IMR-90 (cell line): ENCODE data around the gene KCNJ2. TPM values are rescaled to one million over a fixed set of nuclear protein-coding genes. Genes with fewer than 3 reads are reported as not detected.

Experiments
- ATAC-seq: fragments of 200-7000 bp; cut with Tn5 transposase; 2 replicates; pipeline ENCODE4 v1.9.1; 2020; ENCODE audit warnings: low read depth, mild to moderate bottlenecking, moderate library complexity
- BruUV-seq: library from RNA; stranded (reverse); fragments of 400-500 nt; replicated peaks from 2 replicates; lab custom pipeline; 2021; lab: Mats Ljungman, UMichigan
- CTCF ChIA-PET: fragments of 300-600 bp; formaldehyde crosslinking; extraction: SDS; loops from one replicate; lab custom pipeline; 2021; ENCODE audit warnings: antibody characterized with exemption; lab: Yijun Ruan, JAX
- POLR2A ChIA-PET: fragments of 300-600 bp; sonication (Branson Sonifier 250); formaldehyde crosslinking; loops from one replicate; lab custom pipeline; 2022; ENCODE audit warnings: antibody characterized with exemption; ENCODE audit not compliant: unreplicated experiment; lab: Charles Lee
- DNase-seq: peaks from one replicate; pipeline ENCODE4 v3.0.0; 2013
- H2AFZ ChIP-seq: replicated peaks from 2 replicates; pipeline ENCODE3; 2013; ENCODE audit warnings: low read length, mild to moderate bottlenecking; ENCODE audit not compliant: poor library complexity
- H2AK5ac ChIP-seq: 2 replicates; pipeline ENCODE4 v1.6.1; 2013; ENCODE audit warnings: low read depth, low read length, inconsistent platforms
- H2AK9ac ChIP-seq: replicated peaks from 2 replicates; pipeline ENCODE3; 2013; ENCODE audit warnings: mild to moderate bottlenecking, low read depth, low read length, moderate library complexity; ENCODE audit not compliant: poor library complexity
- H2BK120ac ChIP-seq: 2 replicates; pipeline ENCODE4 v1.6.1; 2013; ENCODE audit warnings: low read depth, low read length, inconsistent platforms
- H2BK15ac ChIP-seq: 3 replicates; pipeline ENCODE4 v1.6.1; 2013; ENCODE audit warnings: low read depth, low read length, inconsistent platforms
- H2BK20ac ChIP-seq: 2 replicates; pipeline ENCODE4 v1.6.1; 2013; ENCODE audit warnings: low read depth, mild to moderate bottlenecking, inconsistent platforms, low read length, moderate library complexity
- H2BK5ac ChIP-seq: 2 replicates; pipeline ENCODE4 v1.6.1; 2013; ENCODE audit warnings: mild to moderate bottlenecking, low read depth, low read length, inconsistent platforms; ENCODE audit not compliant: poor library complexity, severe bottlenecking
- H3K14ac ChIP-seq: replicated peaks from 2 replicates; pipeline ENCODE4 v1.6.1; 2013; ENCODE audit warnings: low read depth, low read length, inconsistent platforms
- H3K18ac ChIP-seq: 2 replicates; pipeline ENCODE4 v1.6.1; 2013; ENCODE audit warnings: low read depth, low read length, control low read depth
- H3K23ac ChIP-seq: 2 replicates; pipeline ENCODE4 v1.6.1; 2013; ENCODE audit warnings: low read depth, low read length, inconsistent platforms
- H3K27ac ChIP-seq: 2 replicates; pipeline ENCODE4 v1.5.1; 2013; ENCODE audit warnings: mild to moderate bottlenecking, control low read depth, low read length; ENCODE audit not compliant: insufficient read depth
- H3K27me3 ChIP-seq: 2 replicates; pipeline ENCODE4 v1.6.1; 2013; ENCODE audit warnings: low read length; ENCODE audit not compliant: control insufficient read depth, insufficient read depth
- H3K36me3 ChIP-seq: 2 replicates; pipeline ENCODE4 v1.6.1; 2013; ENCODE audit warnings: low read length, mixed read lengths; ENCODE audit not compliant: control insufficient read depth, insufficient read depth
- H3K4ac ChIP-seq: 2 replicates; pipeline ENCODE4 v1.6.1; 2013; ENCODE audit warnings: low read depth, low read length, inconsistent platforms
- H3K4me1 ChIP-seq: 2 replicates; pipeline ENCODE4 v1.6.1; 2013; ENCODE audit warnings: low read length, mixed read lengths; ENCODE audit not compliant: control insufficient read depth, insufficient read depth
- H3K4me2 ChIP-seq: 2 replicates; pipeline ENCODE4 v1.6.1; 2013; ENCODE audit warnings: low read depth, mild to moderate bottlenecking, control low read depth, low read length, moderate library complexity
- H3K4me3 ChIP-seq: 2 replicates; pipeline ENCODE4 v1.5.1; 2013; ENCODE audit warnings: low read depth, mild to moderate bottlenecking, control low read depth, low read length, moderate library complexity; ENCODE audit not compliant: insufficient read depth
- H3K56ac ChIP-seq: 2 replicates; pipeline ENCODE4 v1.6.1; 2013; ENCODE audit warnings: low read length, inconsistent platforms; ENCODE audit not compliant: insufficient read depth; ENCODE audit errors: extremely low read depth
- H3K79me1 ChIP-seq, 2 experiments: 2 replicates each; pipeline ENCODE4 v1.6.1; 2013; ENCODE audit warnings: low read length in 2 of 2, inconsistent platforms in 1 of 2, low read depth in 1 of 2
- H3K9ac ChIP-seq: 2 replicates; pipeline ENCODE4 v1.6.1; 2013; ENCODE audit warnings: low read depth, low read length, control low read depth
- H3K9me1 ChIP-seq: 2 replicates; pipeline ENCODE4 v1.6.1; 2013; ENCODE audit warnings: low read length, inconsistent platforms; ENCODE audit not compliant: insufficient read depth
- H3K9me3 ChIP-seq: 2 replicates; pipeline ENCODE4 v1.6.1; 2013; ENCODE audit warnings: low read length; ENCODE audit not compliant: control insufficient read depth, insufficient read depth
- H4K20me1 ChIP-seq: 2 replicates; pipeline ENCODE4 v1.6.1; 2013; ENCODE audit warnings: low read length, inconsistent platforms; ENCODE audit not compliant: insufficient read depth
- H4K5ac ChIP-seq: 2 replicates; pipeline ENCODE4 v1.6.1; 2013; ENCODE audit warnings: mild to moderate bottlenecking, low read depth, low read length, control low read depth
- H4K8ac ChIP-seq, 2 experiments: 2 replicates each; pipeline ENCODE4 v1.6.1; 2013; ENCODE audit warnings: low read depth in 2 of 2, low read length in 2 of 2, control low read depth in 1 of 2, inconsistent platforms in 1 of 2
- H4K91ac ChIP-seq: 2 replicates; pipeline ENCODE4 v1.6.1; 2013; ENCODE audit warnings: low read depth, low read length, inconsistent platforms; ENCODE audit not compliant: insufficient read depth
- BHLHE40 ChIP-seq: fragments of 150-350 bp; IDR thresholded peaks from 2 replicates; pipeline ENCODE4 v1.6.1; 2016; ENCODE audit warnings: mild to moderate bottlenecking, low read depth, low read length
- CEBPB ChIP-seq: IDR thresholded peaks from 2 replicates; pipeline ENCODE4 v1.6.1; 2012; ENCODE audit warnings: low read depth, low read length, improper control_type of control experiment
- CHD1 ChIP-seq: IDR thresholded peaks from 2 replicates; pipeline ENCODE4 v1.6.1; 2012; ENCODE audit warnings: low read depth, low read length, improper control_type of control experiment
- FOS ChIP-seq: fragments of 150-350 bp; IDR thresholded peaks from 2 replicates; pipeline ENCODE4 v1.6.1; 2016; ENCODE audit warnings: low read depth, low read length
- MXI1 ChIP-seq: IDR thresholded peaks from 2 replicates; pipeline ENCODE4 v1.6.1; 2012; ENCODE audit warnings: low read depth, mild to moderate bottlenecking, low read length, moderate library complexity, borderline replicate concordance
- NFE2L2 ChIP-seq: fragments of 150-350 bp; IDR thresholded peaks from 2 replicates; pipeline ENCODE4 v1.6.1; 2016; ENCODE audit warnings: low read depth, mild to moderate bottlenecking, low read length
- POLR2A ChIP-seq: IDR thresholded peaks from 2 replicates; pipeline ENCODE4 v1.6.1; 2012; ENCODE audit warnings: mild to moderate bottlenecking, low read depth, low read length
- RCOR1 ChIP-seq: IDR thresholded peaks from 2 replicates; pipeline ENCODE4 v1.6.1; 2012; ENCODE audit warnings: mild to moderate bottlenecking, low read length, improper control_type of control experiment; ENCODE audit not compliant: insufficient replicate concordance
- RFX5 ChIP-seq: IDR thresholded peaks from 2 replicates; pipeline ENCODE4 v1.8.0; 2012; ENCODE audit warnings: low read depth, mild to moderate bottlenecking, low read length, moderate library complexity
- WGBS, 2 experiments: methylation state at CpG; one replicate each; pipeline versions ENCODE4 v1.1.5 to v1.1.7; 2013; ENCODE audit warnings: missing lambda C conversion rate in 2 of 2; ENCODE audit not compliant: insufficient read length in 1 of 2; ENCODE audit errors: extremely low coverage in 2 of 2; 5-methylcytosine and 5-hydroxymethylcytosine counted together
- dilution Hi-C: fragments of 300-500 bp; cut with HindIII; formaldehyde crosslinking; loops from one replicate; pipeline ENCODE4 v1.14.3; 2018; ENCODE audit warnings: low sequenced_read_pairs; ENCODE audit not compliant: unreplicated experiment
- in situ Hi-C: fragments of 300-500 bp; cut with MboI; formaldehyde crosslinking; loops from 3 replicates; pipeline ENCODE4 v1.14.3; 2019; ENCODE audit warnings: low sequenced_read_pairs, inconsistent platforms, mixed read lengths
- intact Hi-C: fragments of 100-400 bp; cut with micrococcal nuclease; formaldehyde crosslinking; loops from 2 replicates; pipeline ENCODE4 v1.10.0; 2022
- polyA plus RNA-seq, 3 experiments: library from polyadenylated mRNA; depleted of rRNA; stranded (reverse); fragments of >200 nt; gene quantifications; 2 replicates each; pipeline ENCODE4 v1.2.3, GENCODE V29; 2012; ENCODE audit warnings: low replicate concordance in 1 of 3
- total RNA-seq: library from RNA; depleted of rRNA; stranded (reverse); fragments of >200 nt; gene quantifications from 2 replicates; pipeline ENCODE4 v1.2.3, GENCODE V29; 2012
- TF ChIP-seq, protein P1 (sequence below): fragments of 150-350 bp; IDR thresholded peaks from 2 replicates; pipeline ENCODE4 v1.6.1; 2016; ENCODE audit warnings: low read depth, mild to moderate bottlenecking, low read length, moderate library complexity, borderline replicate concordance
- TF ChIP-seq, protein P2 (sequence below): conservative IDR thresholded peaks from 2 replicates; pipeline ENCODE4 v1.5.1; 2012; ENCODE audit warnings: mild to moderate bottlenecking, low read depth, low read length, improper control_type of control experiment

The KCNJ2 gene
- total and polyA plus RNA-seq, 2 of the 4 experiments (the other 2 are of a cell fraction) = 0.55 to 8.6 TPM

DNA sequence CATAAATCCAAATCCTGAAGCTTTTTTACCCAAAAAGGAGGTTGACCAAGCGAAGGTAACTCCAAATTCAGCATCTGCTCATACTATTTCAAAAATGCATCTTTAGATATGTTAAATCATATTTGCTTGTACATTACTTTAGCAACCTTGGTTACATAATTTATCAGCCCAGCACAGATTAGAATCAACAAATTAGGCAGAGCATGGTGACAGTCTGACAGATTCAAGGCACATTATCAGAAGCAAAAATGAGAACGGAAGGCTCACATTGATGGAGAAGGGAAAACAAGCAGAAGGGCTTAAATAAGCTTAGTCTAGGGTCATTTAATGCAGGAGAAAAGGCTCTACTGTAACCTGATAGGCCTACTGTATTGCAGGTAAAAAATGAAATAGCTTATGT lies 3.9 kb upstream of the KCNJ2 start:
- Histone ChIP-seq H3K56ac (no peak overlapping the region), H2BK20ac (no peak overlapping the region), H2BK120ac (no peak overlapping the region), H3K9ac (no peak overlapping the region), H3K27me3 (no peaks in the 10 kb centered on the region), H3K4me3 (no peak overlapping the region), H4K20me1 (no peaks in the 10 kb centered on the region), H3K9me1 (no peaks in the 10 kb centered on the region), H3K4me1 (no peaks in the 10 kb centered on the region), H2AK9ac (no peak overlapping the region), H3K79me1 (no peaks in the 10 kb centered on the region), H2AK5ac (no peak overlapping the region), H3K23ac (no peak overlapping the region), H3K4me2 (no peak overlapping the region), H3K9me3 (no peaks in the 10 kb centered on the region), H3K18ac (no peak overlapping the region), H4K91ac (no peak overlapping the region), H3K36me3 (no peaks in the 10 kb centered on the region), H4K5ac (no peak overlapping the region), H3K27ac (no peak overlapping the region), H2AFZ (no peak overlapping the region), H2BK15ac (no peak overlapping the region), H4K8ac (no peak overlapping the region), H2BK5ac (no peak overlapping the region), H3K4ac (no peak overlapping the region), H3K14ac (no peak overlapping the region)
- TF ChIP-seq FOS (no peak), POLR2A (no peak), MXI1 (no peak), NFE2L2 (no peak), RFX5 (no peak), RCOR1 (no peak), CHD1 (no peak), BHLHE40 (no peak), CEBPB (no peak)
- TF ChIP-seq, protein P1, sequence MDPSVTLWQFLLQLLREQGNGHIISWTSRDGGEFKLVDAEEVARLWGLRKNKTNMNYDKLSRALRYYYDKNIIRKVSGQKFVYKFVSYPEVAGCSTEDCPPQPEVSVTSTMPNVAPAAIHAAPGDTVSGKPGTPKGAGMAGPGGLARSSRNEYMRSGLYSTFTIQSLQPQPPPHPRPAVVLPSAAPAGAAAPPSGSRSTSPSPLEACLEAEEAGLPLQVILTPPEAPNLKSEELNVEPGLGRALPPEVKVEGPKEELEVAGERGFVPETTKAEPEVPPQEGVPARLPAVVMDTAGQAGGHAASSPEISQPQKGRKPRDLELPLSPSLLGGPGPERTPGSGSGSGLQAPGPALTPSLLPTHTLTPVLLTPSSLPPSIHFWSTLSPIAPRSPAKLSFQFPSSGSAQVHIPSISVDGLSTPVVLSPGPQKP = no peak
- TF ChIP-seq, protein P2, sequence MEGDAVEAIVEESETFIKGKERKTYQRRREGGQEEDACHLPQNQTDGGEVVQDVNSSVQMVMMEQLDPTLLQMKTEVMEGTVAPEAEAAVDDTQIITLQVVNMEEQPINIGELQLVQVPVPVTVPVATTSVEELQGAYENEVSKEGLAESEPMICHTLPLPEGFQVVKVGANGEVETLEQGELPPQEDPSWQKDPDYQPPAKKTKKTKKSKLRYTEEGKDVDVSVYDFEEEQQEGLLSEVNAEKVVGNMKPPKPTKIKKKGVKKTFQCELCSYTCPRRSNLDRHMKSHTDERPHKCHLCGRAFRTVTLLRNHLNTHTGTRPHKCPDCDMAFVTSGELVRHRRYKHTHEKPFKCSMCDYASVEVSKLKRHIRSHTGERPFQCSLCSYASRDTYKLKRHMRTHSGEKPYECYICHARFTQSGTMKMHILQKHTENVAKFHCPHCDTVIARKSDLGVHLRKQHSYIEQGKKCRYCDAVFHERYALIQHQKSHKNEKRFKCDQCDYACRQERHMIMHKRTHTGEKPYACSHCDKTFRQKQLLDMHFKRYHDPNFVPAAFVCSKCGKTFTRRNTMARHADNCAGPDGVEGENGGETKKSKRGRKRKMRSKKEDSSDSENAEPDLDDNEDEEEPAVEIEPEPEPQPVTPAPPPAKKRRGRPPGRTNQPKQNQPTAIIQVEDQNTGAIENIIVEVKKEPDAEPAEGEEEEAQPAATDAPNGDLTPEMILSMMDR = no peak
- intact Hi-C loops = loop anchor here (5.0 kb wide), 3 partner anchors 242 to 838 kb away; partner anchors contain the start of gene ABCA5
- POLR2A ChIA-PET = no interaction called here
- dilution Hi-C loops = no loop called here
- in situ Hi-C loops = loop anchor here (10.0 kb wide), 1 partner anchor 389 kb away; no protein-coding TSS in a partner anchor
- no TSS peak for BruUV-seq
- CTCF ChIA-PET = no interaction called here
- DNase-seq (no peak), ATAC-seq (no peak)
- WGBS, 2 experiments = no CpG with 5 or more reads among the region's 2 CpGs
